Osteocyte (in vitro differentiated cells): Measurements from ENCODE around the gene SLC26A4. TPM values are rescaled to one million over a fixed set of nuclear protein-coding genes. Genes with fewer than 3 reads are reported as not detected.

Experiments
- DNase-seq: peaks from one replicate; pipeline ENCODE4 v3.0.0; 2021; ENCODE audit warnings: mixed read lengths; ENCODE audit not compliant: unreplicated experiment; ENCODE audit errors: extremely low spot score
- H3K27ac Mint-ChIP-seq: one replicate; pipeline ENCODE4 v1.8.0; 2021; ENCODE audit warnings: mild to moderate bottlenecking, mixed read lengths; ENCODE audit not compliant: unreplicated experiment
- H3K27me3 Mint-ChIP-seq: one replicate; pipeline ENCODE4 v1.8.0; 2021; ENCODE audit warnings: mixed read lengths; ENCODE audit not compliant: unreplicated experiment
- H3K36me3 Mint-ChIP-seq: one replicate; pipeline ENCODE4 v1.8.0; 2021; ENCODE audit warnings: mixed read lengths; ENCODE audit not compliant: unreplicated experiment
- H3K4me1 Mint-ChIP-seq: one replicate; pipeline ENCODE4 v1.8.0; 2021; ENCODE audit warnings: mixed read lengths; ENCODE audit not compliant: unreplicated experiment
- H3K4me3 Mint-ChIP-seq: one replicate; pipeline ENCODE4 v1.8.0; 2021; ENCODE audit warnings: mild to moderate bottlenecking, moderate library complexity, mixed read lengths; ENCODE audit not compliant: unreplicated experiment
- H3K9me3 Mint-ChIP-seq: one replicate; pipeline ENCODE4 v1.8.0; 2021; ENCODE audit warnings: mixed read lengths; ENCODE audit not compliant: unreplicated experiment
- total RNA-seq: library from RNA; stranded (reverse); gene quantifications from 2 replicates; pipeline ENCODE4 v1.2.1, GENCODE V29; 2021
- TF ChIP-seq, protein P1 (sequence below): fragments of 200-600 bp; sonication (generic); IDR thresholded peaks from 2 replicates; pipeline ENCODE4 v1.5.0; 2021; ENCODE audit warnings: antibody characterized with exemption, mild to moderate bottlenecking, moderate library complexity

The SLC26A4 gene
- total RNA-seq, 1 donor from 2014 or later: 0.51 TPM

DNA sequence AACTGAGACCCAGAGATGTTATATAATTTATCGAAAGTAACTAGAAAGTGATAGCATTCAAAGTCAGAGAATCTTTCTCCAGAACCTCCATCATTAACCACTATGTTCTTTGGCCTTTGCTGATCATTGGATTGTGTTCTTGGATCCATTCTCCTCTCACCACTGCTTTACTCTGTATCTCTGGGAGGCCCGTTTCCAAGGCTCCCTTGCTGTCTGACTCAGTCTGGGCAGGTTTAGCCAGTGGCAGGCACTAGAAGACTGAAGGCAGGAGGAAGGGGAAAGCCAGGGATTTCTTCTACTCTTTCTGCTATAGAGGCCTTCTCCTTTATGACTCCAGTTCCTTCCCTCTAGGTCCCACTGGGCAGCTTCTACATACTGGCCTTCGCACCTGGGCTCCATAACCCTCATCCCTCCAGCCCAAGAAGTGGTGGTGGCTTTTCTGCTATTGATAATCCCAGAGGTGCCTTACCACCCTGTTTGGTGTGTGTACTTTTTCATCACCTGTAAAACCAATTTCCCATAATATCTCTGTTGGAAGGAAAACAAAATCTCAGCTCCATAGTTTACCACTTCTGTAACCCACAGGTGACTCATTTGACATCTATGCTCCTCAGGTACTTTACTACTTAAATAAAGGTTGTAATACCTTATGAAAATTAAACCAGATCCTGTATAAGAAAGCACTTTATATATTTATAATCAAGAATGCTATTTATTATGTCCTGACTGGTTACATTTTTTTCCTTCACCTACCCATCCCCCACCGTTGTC, 44.5 kb upstream of the SLC26A4 start:
- TF ChIP-seq, protein P1, sequence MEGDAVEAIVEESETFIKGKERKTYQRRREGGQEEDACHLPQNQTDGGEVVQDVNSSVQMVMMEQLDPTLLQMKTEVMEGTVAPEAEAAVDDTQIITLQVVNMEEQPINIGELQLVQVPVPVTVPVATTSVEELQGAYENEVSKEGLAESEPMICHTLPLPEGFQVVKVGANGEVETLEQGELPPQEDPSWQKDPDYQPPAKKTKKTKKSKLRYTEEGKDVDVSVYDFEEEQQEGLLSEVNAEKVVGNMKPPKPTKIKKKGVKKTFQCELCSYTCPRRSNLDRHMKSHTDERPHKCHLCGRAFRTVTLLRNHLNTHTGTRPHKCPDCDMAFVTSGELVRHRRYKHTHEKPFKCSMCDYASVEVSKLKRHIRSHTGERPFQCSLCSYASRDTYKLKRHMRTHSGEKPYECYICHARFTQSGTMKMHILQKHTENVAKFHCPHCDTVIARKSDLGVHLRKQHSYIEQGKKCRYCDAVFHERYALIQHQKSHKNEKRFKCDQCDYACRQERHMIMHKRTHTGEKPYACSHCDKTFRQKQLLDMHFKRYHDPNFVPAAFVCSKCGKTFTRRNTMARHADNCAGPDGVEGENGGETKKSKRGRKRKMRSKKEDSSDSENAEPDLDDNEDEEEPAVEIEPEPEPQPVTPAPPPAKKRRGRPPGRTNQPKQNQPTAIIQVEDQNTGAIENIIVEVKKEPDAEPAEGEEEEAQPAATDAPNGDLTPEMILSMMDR: no peak
- no peak for DNase-seq
- Mint-ChIP-seq H3K27me3 (no peaks in the 10 kb centered on the region), H3K36me3 (peaks cover 35% of the 10 kb centered on the region), H3K4me1 (peaks cover 2% of the 10 kb centered on the region), H3K27ac (no peak overlapping the region), H3K9me3 (no peaks in the 10 kb centered on the region), H3K4me3 (no peak overlapping the region)

DNA sequence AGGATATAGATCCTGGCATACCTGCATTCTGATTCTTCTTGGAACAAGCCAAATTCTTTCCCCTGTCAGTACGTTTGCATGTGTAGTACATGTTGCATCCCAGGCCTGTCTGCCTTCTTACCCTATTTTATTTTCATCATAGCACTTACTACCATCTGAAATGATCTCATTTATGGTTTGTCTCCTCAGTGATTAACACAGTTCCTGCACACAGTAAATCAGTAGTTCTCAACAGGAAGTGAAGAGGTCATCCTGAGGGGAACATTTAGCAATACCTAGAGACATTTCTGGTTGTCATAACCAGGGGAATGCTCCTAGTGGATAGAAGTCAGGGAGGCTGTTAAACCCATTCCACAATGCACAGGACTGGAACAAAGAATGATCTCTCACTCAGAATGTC, 38.2 kb upstream of the SLC26A4 start:
- H3K27ac Mint-ChIP-seq: no peak overlapping the region
- H3K27me3 Mint-ChIP-seq: no peaks in the 10 kb centered on the region
- no peak overlapping the region for H3K4me3 Mint-ChIP-seq
- TF ChIP-seq, protein P1: no peak
- DNase-seq: no peak
- H3K4me1 Mint-ChIP-seq: no peaks in the 10 kb centered on the region
- H3K36me3 Mint-ChIP-seq: peaks cover 4% of the 10 kb centered on the region
- peaks cover 6% of the 10 kb centered on the region for H3K9me3 Mint-ChIP-seq

DNA sequence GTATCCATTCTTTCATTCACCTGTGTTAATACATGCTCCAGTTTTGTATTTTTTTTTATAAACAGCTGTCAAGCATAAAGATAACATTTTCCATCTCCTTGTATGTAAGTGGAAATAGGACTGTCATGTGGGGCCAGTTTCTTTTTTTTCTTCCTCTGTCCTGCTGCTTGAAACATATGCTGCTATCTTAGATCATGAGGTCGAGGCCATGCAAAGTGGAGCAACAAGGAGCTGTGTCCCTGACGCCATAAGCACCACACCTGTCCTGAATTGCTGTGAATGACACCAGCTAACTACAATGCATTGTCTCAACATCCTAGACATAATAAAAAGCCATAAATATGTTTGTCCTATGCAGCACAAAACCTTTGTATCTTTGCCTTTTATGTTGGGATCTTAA, 37.7 kb upstream of the SLC26A4 start:
- Mint-ChIP-seq H3K4me3 (no peak overlapping the region), H3K9me3 (peaks cover 6% of the 10 kb centered on the region), H3K4me1 (no peaks in the 10 kb centered on the region), H3K27me3 (no peaks in the 10 kb centered on the region), H3K27ac (no peak overlapping the region), H3K36me3 (peaks cover 4% of the 10 kb centered on the region)
- no peak for DNase-seq
- TF ChIP-seq, protein P1: no peak

DNA sequence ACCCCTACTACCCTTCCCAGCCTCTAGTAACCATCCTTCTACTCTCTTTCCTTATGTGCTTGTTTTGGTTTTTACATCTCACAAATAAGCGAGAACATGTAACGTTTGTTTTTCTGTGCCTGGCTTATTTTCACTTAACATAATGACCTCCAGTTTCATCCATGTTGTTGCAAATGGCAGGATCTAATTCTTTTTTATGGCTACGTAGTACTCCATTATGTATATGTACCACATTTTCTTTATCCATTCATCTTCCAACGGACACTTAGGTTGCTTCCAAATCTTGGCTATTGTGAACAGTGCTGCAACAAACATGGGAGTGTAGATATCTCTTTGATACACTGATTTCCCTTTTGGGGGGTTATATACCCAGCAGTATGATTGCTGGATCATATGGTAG, 33.6 kb upstream of the SLC26A4 start:
- H3K27me3 Mint-ChIP-seq: no peaks in the 10 kb centered on the region
- no peaks in the 10 kb centered on the region for H3K4me1 Mint-ChIP-seq
- H3K4me3 Mint-ChIP-seq: no peak overlapping the region
- no peak for DNase-seq
- H3K36me3 Mint-ChIP-seq: peaks cover 5% of the 10 kb centered on the region
- H3K9me3 Mint-ChIP-seq: peaks cover 6% of the 10 kb centered on the region
- TF ChIP-seq, protein P1: no peak
- H3K27ac Mint-ChIP-seq: no peak overlapping the region

DNA sequence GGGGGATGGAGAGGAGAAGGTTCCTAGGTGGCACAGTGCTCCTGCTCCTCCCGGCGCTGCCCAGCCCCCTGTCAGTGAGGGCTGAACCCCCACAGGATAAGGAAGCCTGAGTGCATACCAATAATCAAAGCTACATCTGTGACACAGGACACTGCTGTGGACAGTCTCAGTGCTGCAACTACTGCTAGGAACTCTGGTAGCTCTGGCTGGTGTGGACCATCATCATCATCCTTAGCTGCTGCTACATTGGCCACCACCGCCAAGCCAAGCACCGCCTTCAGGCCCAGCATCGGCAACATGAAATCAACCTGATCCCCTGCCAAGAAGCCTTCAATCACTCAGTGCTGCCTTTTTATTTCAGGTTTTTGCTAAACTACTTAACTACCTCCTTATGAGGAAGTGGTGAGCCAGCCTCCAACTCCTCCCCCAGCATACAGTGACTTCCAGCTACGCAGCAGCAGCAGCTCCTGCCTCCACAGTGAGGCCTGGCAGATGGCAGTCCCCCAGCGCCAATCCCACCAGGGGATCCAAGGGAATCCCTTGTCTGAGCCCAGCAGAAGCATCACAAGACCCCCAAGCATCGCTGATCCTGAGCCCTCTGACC, 32.1 kb upstream of the SLC26A4 start:
- Mint-ChIP-seq H3K27ac (no peak overlapping the region), H3K36me3 (peaks cover 5% of the 10 kb centered on the region), H3K9me3 (peaks cover 6% of the 10 kb centered on the region), H3K27me3 (no peaks in the 10 kb centered on the region), H3K4me3 (no peak overlapping the region), H3K4me1 (no peaks in the 10 kb centered on the region)
- DNase-seq: no peak
- TF ChIP-seq, protein P1: no peak
